Endothelial cell of umbilical vein (primary cell): ENCODE measurements around the gene TNP1.

Experiments used
- CTCF ChIP-seq, 2 donors: IDR thresholded peaks; 1 replicate in 1 of 2; 2 replicates in 1 of 2; pipeline ENCODE4 v1.5.1; 2011; ENCODE audit warnings: low read length in 2 of 2, mild to moderate bottlenecking in 2 of 2, moderate library complexity in 2 of 2, control low read depth in 1 of 2, inconsistent platforms in 1 of 2, low read depth in 1 of 2; ENCODE audit not compliant: insufficient read depth in 1 of 2; ENCODE audit errors: extremely low read depth in 1 of 2
- EZH2 ChIP-seq: IDR thresholded peaks from 2 replicates; pipeline ENCODE4 v1.6.1; 2012; ENCODE audit warnings: borderline replicate concordance, low read depth, mild to moderate bottlenecking, moderate library complexity, low read length, inconsistent platforms; ENCODE audit not compliant: severe bottlenecking
- FOS ChIP-seq: IDR thresholded peaks from 2 replicates; pipeline ENCODE4 v1.6.1; 2011; ENCODE audit warnings: mild to moderate bottlenecking, low read length, moderate library complexity, borderline replicate concordance; ENCODE audit not compliant: insufficient read depth
- MYC ChIP-seq: IDR thresholded peaks from one replicate; pipeline ENCODE4 v1.6.1; 2011; ENCODE audit warnings: mild to moderate bottlenecking, low read depth, low read length
- POLR2A ChIP-seq: IDR thresholded peaks from 2 replicates; pipeline ENCODE4 v1.6.1; 2012; ENCODE audit warnings: low read depth, mild to moderate bottlenecking, control low read depth, low read length
- POLR2AphosphoS5 ChIP-seq: IDR thresholded peaks from 2 replicates; pipeline ENCODE4 v1.6.1; 2012; ENCODE audit warnings: low read depth, mild to moderate bottlenecking, control low read depth, low read length, moderate library complexity; ENCODE audit not compliant: insufficient read depth
- TF ChIP-seq, protein P1 (sequence below): IDR thresholded peaks from 2 replicates; pipeline ENCODE4 v1.6.1; 2011; ENCODE audit not compliant: insufficient read depth, insufficient read length

- TF ChIP-seq CTCF (IDR thresholded peaks at IDR 0.05; ENCODE audit: extremely low read depth in 1 of 2, insufficient read depth in 1 of 2, low read depth in 1 of 2, low read length in 2 of 2) (no peak), POLR2A (no peak), POLR2AphosphoS5 (no peak), FOS (no peak), EZH2 (no peak), MYC (no peak)
- TF ChIP-seq, protein P1, sequence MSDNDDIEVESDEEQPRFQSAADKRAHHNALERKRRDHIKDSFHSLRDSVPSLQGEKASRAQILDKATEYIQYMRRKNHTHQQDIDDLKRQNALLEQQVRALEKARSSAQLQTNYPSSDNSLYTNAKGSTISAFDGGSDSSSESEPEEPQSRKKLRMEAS, result no peak
Measured at GRCh38 chr2:216855079-216855478, 4.8 kb downstream of the TNP1 start.
